GM19099 (cell line): Measurements from ENCODE around the gene COMT.

Experiments
- POLR2A ChIP-seq: IDR thresholded peaks from 3 replicates; pipeline ENCODE4 v1.6.1; 2011; ENCODE audit warnings: low read depth; ENCODE audit not compliant: insufficient read length; ENCODE audit errors: extremely low read depth

Gene COMT

GRCh38 chr22:19969141-19969928 lies 27.8 kb downstream of the COMT start:
- no peak for TF ChIP-seq POLR2A

GRCh38 chr22:19970031-19970478 lies 28.5 kb downstream of the COMT start:
- TF ChIP-seq POLR2A = no peak

GRCh38 chr22:19970479-19971275 lies 29.1 kb downstream of the COMT start:
- no peak for TF ChIP-seq POLR2A

GRCh38 chr22:19971276-19972124 lies 29.9 kb downstream of the COMT start:
- TF ChIP-seq POLR2A = no peak

GRCh38 chr22:19972251-19972650 lies 30.7 kb downstream of the COMT start:
- TF ChIP-seq POLR2A = no peak

GRCh38 chr22:19972652-19973550 lies 31.3 kb downstream of the COMT start:
- TF ChIP-seq POLR2A = no peak

- TF ChIP-seq POLR2A = no peak
Measured at GRCh38 chr22:19973551-19974267, 32.1 kb downstream of the COMT start.

- no peak for TF ChIP-seq POLR2A
Measured at GRCh38 chr22:19974268-19974861, 32.8 kb downstream of the COMT start.

- TF ChIP-seq POLR2A = no peak
Measured at GRCh38 chr22:19974935-19975706, 33.5 kb downstream of the COMT start.

GRCh38 chr22:19975707-19976035 lies 34.1 kb downstream of the COMT start:
- TF ChIP-seq POLR2A = no peak

- TF ChIP-seq POLR2A = no peak
Measured at GRCh38 chr22:19976671-19977070, 35.1 kb downstream of the COMT start.

GRCh38 chr22:19977296-19978243 lies 36.0 kb downstream of the COMT start:
- no peak for TF ChIP-seq POLR2A

- no peak for TF ChIP-seq POLR2A
Measured at GRCh38 chr22:19978748-19979147, 37.2 kb downstream of the COMT start.
